B cell (primary cell): Measurements from ENCODE around the gene RABEP2. TPM values are rescaled to one million over a fixed set of nuclear protein-coding genes. Genes with fewer than 3 reads are reported as not detected.

Experiments
- ATAC-seq: fragments of 200-7000 bp; cut with Tn5 transposase; one replicate; pipeline ENCODE4 v1.10.0; 2021; ENCODE audit warnings: low read depth, mild to moderate bottlenecking, moderate number of reproducible peaks, moderate library complexity
- CTCF ChIA-PET: fragments of 350-600 bp; sonication (Branson Sonifier 250); formaldehyde crosslinking; loops from one replicate; lab custom pipeline; 2021; ENCODE audit warnings: antibody characterized with exemption, inconsistent platforms; lab: Charles Lee
- POLR2A ChIA-PET: fragments of 350-600 bp; sonication (Branson Sonifier 250); formaldehyde crosslinking; loops from one replicate; lab custom pipeline; 2021; ENCODE audit warnings: antibody characterized with exemption; lab: Charles Lee
- DNase-seq: peaks from one replicate; pipeline ENCODE4 v3.0.0; 2013
- H2AFZ ChIP-seq: 2 replicates; pipeline ENCODE4 v1.6.1; 2012; ENCODE audit warnings: mild to moderate bottlenecking, low read depth, low read length; ENCODE audit not compliant: insufficient read depth, poor library complexity, severe bottlenecking
- H3K27ac ChIP-seq, 2 donors: 1 replicate in 1 of 2; 2 replicates in 1 of 2; pipeline ENCODE4 v1.5.1; 2012 to 2013; ENCODE audit warnings: low read length in 2 of 2, mild to moderate bottlenecking in 2 of 2, moderate library complexity in 1 of 2
- H3K27me3 ChIP-seq, 4 experiments: fragments of 200-600 bp in 1 of 4; sonication (generic) in 1 of 4; replicated peaks in 1 of 4; 1 replicate in 2 of 4; 2 replicates in 2 of 4; pipeline versions ENCODE4 v1.6.1 to v1.7.0; 2013 to 2016; ENCODE audit warnings: low read length in 3 of 4, mild to moderate bottlenecking in 2 of 4, mixed read lengths in 1 of 4, moderate library complexity in 1 of 4; ENCODE audit not compliant: insufficient read depth in 4 of 4, control insufficient read depth in 3 of 4; ENCODE audit errors: control extremely low read depth in 1 of 4
- H3K36me3 ChIP-seq, 2 experiments: replicated peaks in 1 of 2; 1 replicate in 1 of 2; 2 replicates in 1 of 2; pipeline versions ENCODE4 v1.6.1 to v1.7.1; 2013; ENCODE audit warnings: low read length in 1 of 2; ENCODE audit not compliant: insufficient read depth in 2 of 2, control insufficient read depth in 1 of 2; ENCODE audit errors: control extremely low read depth in 1 of 2, extremely low read depth in 1 of 2
- H3K4me1 ChIP-seq, 2 donors: fragments of 200-600 bp in 1 of 2; sonication (generic) in 1 of 2; 1 replicate in 1 of 2; 2 replicates in 1 of 2; pipeline versions ENCODE4 v1.5.1 to v1.6.1; 2013 to 2017; ENCODE audit warnings: low read length in 2 of 2; ENCODE audit not compliant: control insufficient read depth in 2 of 2, insufficient read depth in 2 of 2
- H3K4me2 ChIP-seq: replicated peaks from 2 replicates; pipeline ENCODE3; 2012; ENCODE audit warnings: mild to moderate bottlenecking, low read depth, low read length; ENCODE audit not compliant: poor library complexity, severe bottlenecking
- H3K4me3 ChIP-seq, 5 experiments: fragments of 200-600 bp in 1 of 5; sonication (generic) in 1 of 5; 1 replicate in 3 of 5; 2 replicates in 2 of 5; pipeline versions ENCODE4 v1.5.1 to v1.7.0; 2011 to 2016; ENCODE audit warnings: low read length in 4 of 5, mild to moderate bottlenecking in 4 of 5, low read depth in 2 of 5, control low read depth in 1 of 5, moderate library complexity in 1 of 5; ENCODE audit not compliant: insufficient read depth in 1 of 5; ENCODE audit errors: control extremely low read depth in 1 of 5, extremely low read depth in 1 of 5
- H3K79me2 ChIP-seq: fragments of 200-600 bp; sonication (generic); one replicate; pipeline ENCODE4 v1.6.0; 2016; ENCODE audit warnings: low read length; ENCODE audit not compliant: control insufficient read depth, insufficient read depth
- H3K9ac ChIP-seq: fragments of 200-600 bp; sonication (generic); 2 replicates; pipeline ENCODE4 v1.6.1; 2017; ENCODE audit warnings: mild to moderate bottlenecking, low read length, moderate library complexity
- H3K9me3 ChIP-seq, 3 donors: one replicate each; pipeline versions ENCODE4 v1.6.1 to v1.7.1; 2013; ENCODE audit warnings: low read length in 2 of 3; ENCODE audit not compliant: control insufficient read depth in 2 of 3, insufficient read depth in 1 of 3; ENCODE audit errors: control extremely low read depth in 1 of 3
- H4K20me1 ChIP-seq: 2 replicates; pipeline ENCODE4 v1.6.0; 2012; ENCODE audit warnings: mild to moderate bottlenecking, low read length; ENCODE audit not compliant: insufficient read depth, control insufficient read depth, poor library complexity, severe bottlenecking
- H3K27ac Mint-ChIP-seq: one replicate; pipeline ENCODE4 v1.8.0; 2021; ENCODE audit warnings: mixed read lengths
- H3K27me3 Mint-ChIP-seq: one replicate; pipeline ENCODE4 v1.8.0; 2021; ENCODE audit warnings: mixed read lengths
- H3K4me1 Mint-ChIP-seq: one replicate; pipeline ENCODE4 v1.8.0; 2021; ENCODE audit warnings: mixed read lengths
- H3K4me3 Mint-ChIP-seq: one replicate; pipeline ENCODE4 v1.8.0; 2021; ENCODE audit warnings: mixed read lengths
- H3K9me3 Mint-ChIP-seq: one replicate; pipeline ENCODE4 v1.8.0; 2022; ENCODE audit warnings: mixed read lengths; ENCODE audit not compliant: insufficient read depth
- EZH2 ChIP-seq: IDR thresholded peaks from 2 replicates; pipeline ENCODE4 v1.6.1; 2012; ENCODE audit warnings: borderline replicate concordance, low read depth, mild to moderate bottlenecking, moderate library complexity, low read length; ENCODE audit not compliant: insufficient read depth, poor library complexity, severe bottlenecking
- whole genome bisulfite sequencing: methylation state at CpG from one replicate; pipeline ENCODE4 v1.1.5; 2013; ENCODE audit warnings: missing lambda C conversion rate; ENCODE audit not compliant: insufficient coverage; 5-methylcytosine and 5-hydroxymethylcytosine counted together
- intact Hi-C: fragments of 100-400 bp; cut with micrococcal nuclease; formaldehyde crosslinking; loops from one replicate; pipeline ENCODE4 v1.10.0; 2022
- polyA plus RNA-seq: library from polyadenylated mRNA; depleted of rRNA; stranded (reverse); fragments of >200 nt; gene quantifications from 2 replicates; pipeline ENCODE4 v1.2.3, GENCODE V29; 2012
- total RNA-seq, 2 donors: library from RNA; stranded (reverse); fragments of 120-200 nt in 1 of 2; gene quantifications; 1 replicate in 1 of 2; 2 replicates in 1 of 2; pipeline versions ENCODE4 v1.2.3 to v1.2.4, GENCODE V29; 2013 to 2022
- TF ChIP-seq, protein P1 (sequence below): fragments of 200-600 bp; IDR thresholded peaks from one replicate; pipeline ENCODE4 v1.8.0; 2022; ENCODE audit warnings: antibody characterized with exemption, mild to moderate bottlenecking

RABEP2 gene
- total and polyA plus RNA-seq, 2 donors (not counting 1 experiment from before 2014, with no cell fraction given), result 136 to 178 TPM

DNA sequence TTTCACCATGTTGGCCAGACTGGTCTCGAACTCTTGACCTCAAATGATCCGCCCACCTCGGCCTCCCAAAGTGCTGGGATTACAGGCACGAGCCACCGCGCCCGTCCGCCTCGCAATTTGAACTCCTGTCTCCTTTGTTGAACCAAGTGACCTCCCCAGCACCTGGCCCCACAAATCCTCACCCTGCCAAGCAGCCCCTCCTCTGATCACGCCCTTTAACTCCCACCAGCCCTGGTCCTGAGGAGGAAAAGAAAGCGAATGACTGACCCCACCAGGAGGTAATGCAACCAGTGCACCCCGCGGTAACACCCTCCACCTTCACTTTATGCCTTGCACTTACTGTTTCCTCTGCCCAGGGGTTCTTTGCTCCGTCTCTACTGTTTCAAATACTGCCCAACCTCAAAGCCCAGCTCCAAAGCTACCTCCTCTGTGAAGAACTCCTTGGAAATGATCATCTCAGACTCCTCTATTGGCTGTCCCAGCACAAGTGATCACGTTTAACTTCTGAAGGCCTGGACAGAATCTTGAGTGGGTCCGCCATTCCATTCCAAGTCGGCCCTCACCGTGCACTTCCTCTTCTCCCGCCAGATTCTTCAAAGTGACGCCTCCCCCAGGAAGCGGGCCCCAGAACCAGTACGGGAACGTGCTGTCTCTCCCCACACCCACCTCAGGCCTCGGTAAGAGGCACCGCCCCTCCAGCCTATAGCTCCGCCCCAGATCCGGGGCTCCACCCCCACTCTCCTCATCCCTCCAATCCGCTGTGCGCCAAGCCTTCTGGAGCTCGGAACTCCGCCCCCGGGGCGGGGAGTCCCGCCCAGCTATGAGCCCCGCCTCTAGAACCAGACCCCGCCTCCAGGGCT lies 11.1 kb upstream of the RABEP2 start:
- intact Hi-C loops, result loop anchor here (2.0 kb wide), 1 partner anchor 13 kb away; no protein-coding TSS in a partner anchor
- Histone ChIP-seq H4K20me1 (peaks cover 29% of the 10 kb centered on the region), H3K4me2 (peak overlapping the region; percentile 55), H3K4me1 (peaks cover 48 to 60% of the 10 kb centered on the region in 2 donors), H3K4me3 (peak overlapping the region in 3 of 5 experiments; percentile 12 to 23 (median 12)), H3K9me3 (peaks cover 0 to 8% (median 0%) of the 10 kb centered on the region in 3 donors), H3K36me3 (peaks cover 0 to 59% of the 10 kb centered on the region in 2 experiments), H2AFZ (peak overlapping the region; percentile 40), H3K9ac (no peak overlapping the region), H3K27ac (peak overlapping the region; percentile 68 to 75), H3K79me2 (peaks cover 81% of the 10 kb centered on the region), H3K27me3 (no peaks in the 10 kb centered on the region)
- Mint-ChIP-seq H3K27me3 (no peaks in the 10 kb centered on the region), H3K27ac (peak overlapping the region; percentile 82), H3K4me3 (peak overlapping the region; percentile 74), H3K9me3 (no peaks in the 10 kb centered on the region), H3K4me1 (peaks cover 60% of the 10 kb centered on the region)
- 36% methylated on average over 33 of the region's 36 CpGs for WGBS
- ChIA-PET POLR2A (interaction anchor here (0.8 to 3.8 kb wide), 4 partner anchors 8 to 114 kb away, joined by 3 to 26 read pairs (median 7); partner anchors contain the start of genes ATXN2L and RABEP2), CTCF (interaction anchor here (1.1 to 8.4 kb wide), 4 partner anchors 8 to 41 kb away, joined by 3 to 83 read pairs (median 10); partner anchors contain the start of gene RABEP2)
- DNase-seq (peak; percentile 90), ATAC-seq (peak; percentile 89)
- TF ChIP-seq EZH2, result no peak
- TF ChIP-seq, protein P1, sequence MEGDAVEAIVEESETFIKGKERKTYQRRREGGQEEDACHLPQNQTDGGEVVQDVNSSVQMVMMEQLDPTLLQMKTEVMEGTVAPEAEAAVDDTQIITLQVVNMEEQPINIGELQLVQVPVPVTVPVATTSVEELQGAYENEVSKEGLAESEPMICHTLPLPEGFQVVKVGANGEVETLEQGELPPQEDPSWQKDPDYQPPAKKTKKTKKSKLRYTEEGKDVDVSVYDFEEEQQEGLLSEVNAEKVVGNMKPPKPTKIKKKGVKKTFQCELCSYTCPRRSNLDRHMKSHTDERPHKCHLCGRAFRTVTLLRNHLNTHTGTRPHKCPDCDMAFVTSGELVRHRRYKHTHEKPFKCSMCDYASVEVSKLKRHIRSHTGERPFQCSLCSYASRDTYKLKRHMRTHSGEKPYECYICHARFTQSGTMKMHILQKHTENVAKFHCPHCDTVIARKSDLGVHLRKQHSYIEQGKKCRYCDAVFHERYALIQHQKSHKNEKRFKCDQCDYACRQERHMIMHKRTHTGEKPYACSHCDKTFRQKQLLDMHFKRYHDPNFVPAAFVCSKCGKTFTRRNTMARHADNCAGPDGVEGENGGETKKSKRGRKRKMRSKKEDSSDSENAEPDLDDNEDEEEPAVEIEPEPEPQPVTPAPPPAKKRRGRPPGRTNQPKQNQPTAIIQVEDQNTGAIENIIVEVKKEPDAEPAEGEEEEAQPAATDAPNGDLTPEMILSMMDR, result no peak
